Brain microvascular endothelial cell (primary cell): Measurements from ENCODE around the gene GRIK1.

Experiments used
- DNase-seq: peaks from one replicate; pipeline ENCODE4 v3.0.0-alpha.2; 2020
- H3K27ac ChIP-seq: fragments of 250-450 bp; sonication (Bioruptor Pico); 2 replicates; pipeline ENCODE4 v1.5.1; 2020; ENCODE audit warnings: mild to moderate bottlenecking, moderate library complexity
- H3K27me3 ChIP-seq: fragments of 250-450 bp; sonication (Bioruptor Pico); replicated peaks from 2 replicates; pipeline ENCODE4 v1.5.1; 2020; ENCODE audit warnings: mild to moderate bottlenecking
- H3K36me3 ChIP-seq: fragments of 250-450 bp; sonication (Bioruptor Pico); replicated peaks from 2 replicates; pipeline ENCODE4 v1.5.1; 2020; ENCODE audit warnings: mild to moderate bottlenecking
- H3K4me3 ChIP-seq: 2 replicates; pipeline ENCODE4 v1.5.1; 2011; ENCODE audit warnings: low read depth, mild to moderate bottlenecking, control low read depth, low read length, moderate library complexity
- in situ Hi-C: cut with HindIII; loops from 2 replicates; pipeline ENCODE4 v1.10.0; 2017; ENCODE audit warnings: low sequenced_read_pairs, low pct_ligation_motif_present
- TF ChIP-seq, protein P1 (sequence below): IDR thresholded peaks from 2 replicates; pipeline ENCODE4 v1.5.1; 2011; ENCODE audit warnings: low read depth, mild to moderate bottlenecking, moderate library complexity, low read length, control low read depth, inconsistent platforms; ENCODE audit errors: missing control alignments

GRIK1 gene

DNA sequence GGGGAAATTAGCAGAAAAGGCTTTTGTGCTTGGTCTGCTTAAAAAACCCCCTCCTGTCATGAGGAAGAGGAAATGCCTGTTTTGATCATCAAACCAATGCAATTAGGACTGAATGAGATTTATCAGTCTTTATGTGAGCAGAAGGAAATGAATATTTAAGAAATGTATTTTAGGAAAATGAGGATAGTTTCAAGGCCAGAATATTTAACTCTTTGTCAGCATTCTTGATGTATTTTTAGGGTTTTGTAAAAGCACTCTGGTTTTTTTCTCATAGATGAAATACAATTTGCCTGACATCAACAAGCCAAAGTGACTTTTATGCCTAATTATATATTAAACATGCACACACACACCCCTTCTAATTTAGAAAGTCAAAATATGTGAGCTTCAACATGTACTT lies 213.8 kb downstream of the GRIK1 start:
- H3K4me3 ChIP-seq: no peak overlapping the region
- TF ChIP-seq, protein P1, sequence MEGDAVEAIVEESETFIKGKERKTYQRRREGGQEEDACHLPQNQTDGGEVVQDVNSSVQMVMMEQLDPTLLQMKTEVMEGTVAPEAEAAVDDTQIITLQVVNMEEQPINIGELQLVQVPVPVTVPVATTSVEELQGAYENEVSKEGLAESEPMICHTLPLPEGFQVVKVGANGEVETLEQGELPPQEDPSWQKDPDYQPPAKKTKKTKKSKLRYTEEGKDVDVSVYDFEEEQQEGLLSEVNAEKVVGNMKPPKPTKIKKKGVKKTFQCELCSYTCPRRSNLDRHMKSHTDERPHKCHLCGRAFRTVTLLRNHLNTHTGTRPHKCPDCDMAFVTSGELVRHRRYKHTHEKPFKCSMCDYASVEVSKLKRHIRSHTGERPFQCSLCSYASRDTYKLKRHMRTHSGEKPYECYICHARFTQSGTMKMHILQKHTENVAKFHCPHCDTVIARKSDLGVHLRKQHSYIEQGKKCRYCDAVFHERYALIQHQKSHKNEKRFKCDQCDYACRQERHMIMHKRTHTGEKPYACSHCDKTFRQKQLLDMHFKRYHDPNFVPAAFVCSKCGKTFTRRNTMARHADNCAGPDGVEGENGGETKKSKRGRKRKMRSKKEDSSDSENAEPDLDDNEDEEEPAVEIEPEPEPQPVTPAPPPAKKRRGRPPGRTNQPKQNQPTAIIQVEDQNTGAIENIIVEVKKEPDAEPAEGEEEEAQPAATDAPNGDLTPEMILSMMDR: no peak
- no peaks in the 10 kb centered on the region for H3K27me3 ChIP-seq
- DNase-seq: no peak
- in situ Hi-C loops: no loop called here
- H3K27ac ChIP-seq: no peak overlapping the region
- no peaks in the 10 kb centered on the region for H3K36me3 ChIP-seq

DNA sequence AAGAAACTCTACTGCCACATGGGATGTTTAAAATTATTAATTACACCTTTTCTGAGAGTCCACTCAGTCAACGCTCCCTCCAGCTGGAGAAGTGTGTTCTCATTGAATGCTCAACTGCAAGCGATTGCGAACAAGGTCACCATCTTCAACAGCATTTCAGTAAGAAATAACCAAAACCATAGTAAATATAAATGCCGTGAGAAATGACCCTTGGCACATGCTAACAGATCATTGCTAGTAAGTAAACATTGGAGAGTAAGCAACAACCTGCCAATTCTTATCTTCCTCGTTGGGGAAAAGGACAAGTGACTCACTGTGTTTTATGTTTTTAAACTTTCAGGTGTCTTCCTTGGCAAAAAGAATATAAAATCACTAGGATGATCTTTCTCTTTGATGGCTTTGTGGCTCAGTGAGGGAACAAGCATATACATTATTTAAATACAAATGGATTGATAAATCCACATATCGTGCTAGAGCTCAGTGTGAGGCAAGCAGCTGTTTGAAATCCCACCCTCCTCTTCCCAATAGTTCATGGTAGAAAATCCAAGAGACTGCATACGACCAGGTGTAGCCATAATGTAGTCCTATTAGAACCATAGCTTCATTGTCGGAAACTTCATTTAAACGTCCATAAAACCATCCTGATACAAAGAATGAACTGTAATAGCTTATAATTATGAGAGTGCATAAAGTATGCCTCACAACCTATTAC lies 214.6 kb downstream of the GRIK1 start:
- H3K27me3 ChIP-seq: no peaks in the 10 kb centered on the region
- no peak overlapping the region for H3K4me3 ChIP-seq
- TF ChIP-seq, protein P1: no peak
- in situ Hi-C loops: no loop called here
- DNase-seq: no peak
- no peaks in the 10 kb centered on the region for H3K36me3 ChIP-seq
- no peak overlapping the region for H3K27ac ChIP-seq

DNA sequence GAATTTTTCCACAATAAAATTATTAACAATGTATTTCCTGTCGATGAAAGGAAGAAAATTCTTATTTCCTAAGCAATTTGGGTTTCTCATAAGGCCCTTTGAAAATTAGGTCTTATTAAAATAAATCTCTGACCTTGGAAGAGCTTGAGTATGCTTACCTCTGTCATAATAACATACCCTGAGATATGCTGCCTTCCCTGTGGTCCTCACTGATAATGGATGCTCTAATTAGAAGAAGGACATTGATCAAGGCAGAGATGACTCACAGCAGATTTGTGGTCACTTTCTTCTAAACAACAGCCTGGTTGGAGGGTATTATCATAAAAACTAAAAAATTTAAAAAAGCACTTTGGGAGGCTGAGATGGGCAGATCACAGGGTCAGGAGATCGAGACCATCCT lies 217.8 kb downstream of the GRIK1 start:
- in situ Hi-C loops: no loop called here
- H3K27me3 ChIP-seq: no peaks in the 10 kb centered on the region
- H3K4me3 ChIP-seq: no peak overlapping the region
- DNase-seq: no peak
- no peaks in the 10 kb centered on the region for H3K36me3 ChIP-seq
- H3K27ac ChIP-seq: no peak overlapping the region
- TF ChIP-seq, protein P1: no peak

DNA sequence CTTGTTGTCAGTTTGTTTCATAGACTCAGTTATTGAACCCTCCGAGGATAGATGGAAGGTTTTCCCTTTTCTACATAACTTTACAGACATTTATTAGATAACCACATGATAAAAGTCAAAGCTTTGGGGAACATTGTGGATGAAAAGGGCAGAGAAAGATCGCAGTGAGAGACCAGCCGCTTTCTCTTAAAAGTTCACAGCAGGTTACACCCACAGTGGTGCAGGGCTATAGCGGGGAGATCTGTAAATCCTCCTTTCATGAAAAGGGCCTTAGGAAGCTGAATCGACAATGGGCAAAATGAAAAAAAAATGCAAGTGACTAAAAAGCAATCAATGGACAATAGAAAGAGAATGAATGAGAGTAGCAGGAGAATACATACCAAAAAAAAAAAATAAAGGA lies 218.6 kb downstream of the GRIK1 start:
- Histone ChIP-seq H3K4me3 (no peak overlapping the region), H3K36me3 (no peaks in the 10 kb centered on the region), H3K27me3 (no peaks in the 10 kb centered on the region), H3K27ac (no peak overlapping the region)
- TF ChIP-seq, protein P1: no peak
- no peak for DNase-seq
- in situ Hi-C loops: no loop called here

DNA sequence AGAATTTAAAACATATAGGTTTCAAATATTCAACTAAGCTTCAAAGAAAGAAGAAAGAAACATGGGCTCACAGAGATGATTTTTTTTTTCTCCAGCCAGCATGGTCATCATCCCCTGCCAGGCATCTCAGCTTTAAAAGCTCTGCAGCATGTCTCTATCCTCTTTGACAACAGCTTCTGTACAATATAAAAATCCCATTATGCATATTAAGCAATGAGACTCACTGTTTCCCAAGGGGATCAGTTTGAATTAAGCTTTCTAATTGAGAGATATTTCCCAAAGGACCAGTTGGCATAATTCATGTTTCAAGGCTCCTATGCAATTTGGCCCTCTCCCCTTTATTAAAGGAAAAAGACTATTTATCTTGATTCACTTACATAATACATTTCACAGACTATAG lies 220.3 kb downstream of the GRIK1 start:
- H3K4me3 ChIP-seq: no peak overlapping the region
- H3K36me3 ChIP-seq: no peaks in the 10 kb centered on the region
- in situ Hi-C loops: no loop called here
- H3K27ac ChIP-seq: no peak overlapping the region
- no peak for DNase-seq
- TF ChIP-seq, protein P1: no peak
- H3K27me3 ChIP-seq: no peaks in the 10 kb centered on the region

DNA sequence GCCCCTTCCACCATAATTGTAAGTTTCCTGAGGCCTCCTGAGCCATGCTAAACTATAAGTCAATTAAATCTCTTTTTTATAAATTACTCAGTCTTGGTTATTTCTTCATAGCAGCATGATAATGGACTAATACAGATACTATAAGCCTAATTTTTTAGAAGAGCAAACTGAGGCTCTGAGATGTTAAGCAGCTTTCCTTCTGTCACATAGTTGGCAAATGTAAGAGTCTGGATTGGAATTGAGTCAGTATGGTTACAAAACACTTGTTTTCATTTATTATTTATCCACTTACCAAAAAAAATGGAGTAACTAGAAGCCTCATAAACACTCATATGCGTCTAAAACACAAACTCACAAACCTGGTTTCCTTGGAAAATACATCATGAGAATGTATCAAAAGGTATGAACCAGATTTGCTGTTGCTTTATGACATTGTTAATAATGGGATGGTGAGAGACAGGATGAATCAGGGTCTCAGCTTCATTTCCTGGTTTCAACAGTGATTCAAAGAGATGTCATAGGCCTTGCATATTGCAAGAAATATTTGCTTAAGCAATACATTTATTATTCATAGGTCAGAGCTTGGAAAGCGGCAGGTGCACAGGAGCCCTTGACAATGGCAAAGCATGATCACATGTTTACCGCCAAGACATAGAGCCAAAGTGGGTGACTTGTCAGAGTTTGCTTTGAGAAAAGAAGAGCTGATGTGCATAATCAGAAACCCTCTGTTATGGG lies 221.5 kb downstream of the GRIK1 start:
- TF ChIP-seq, protein P1: no peak
- Histone ChIP-seq H3K27me3 (no peaks in the 10 kb centered on the region), H3K4me3 (no peak overlapping the region), H3K36me3 (no peaks in the 10 kb centered on the region), H3K27ac (no peak overlapping the region)
- peak; percentile 18 for DNase-seq
- in situ Hi-C loops: no loop called here
